Fibroblast of lung (primary cell): ENCODE measurements around the gene SEMA3E. TPM values are rescaled to one million over a fixed set of nuclear protein-coding genes. Genes with fewer than 3 reads are reported as not detected.

Experiments
- DNase-seq, 2 donors: peaks; one replicate each; pipeline versions ENCODE4 v3.0.0 to v3.0.0-alpha.2; 2010; ENCODE audit warnings: low read depth in 2 of 2
- H2AFZ ChIP-seq: 2 replicates; pipeline ENCODE4 v1.5.1; 2012; ENCODE audit warnings: low read length, control low read depth, inconsistent platforms
- H3K27ac ChIP-seq: 2 replicates; pipeline ENCODE4 v1.5.1; 2011; ENCODE audit warnings: low read length, control low read depth; ENCODE audit not compliant: insufficient read depth
- H3K27me3 ChIP-seq: 2 replicates; pipeline ENCODE4 v1.5.1; 2011; ENCODE audit warnings: mild to moderate bottlenecking, low read length; ENCODE audit not compliant: control insufficient read depth, insufficient read depth
- H3K36me3 ChIP-seq: 2 replicates; pipeline ENCODE4 v1.5.1; 2011; ENCODE audit warnings: low read length; ENCODE audit not compliant: control insufficient read depth, insufficient read depth
- H3K4me1 ChIP-seq: 2 replicates; pipeline ENCODE4 v1.5.1; 2011; ENCODE audit warnings: low read length; ENCODE audit not compliant: control insufficient read depth, insufficient read depth; ENCODE audit errors: extremely low read depth
- H3K4me2 ChIP-seq: 2 replicates; pipeline ENCODE4 v1.5.1; 2011; ENCODE audit warnings: low read length, control low read depth; ENCODE audit not compliant: insufficient read depth; ENCODE audit errors: extremely low read depth
- H3K4me3 ChIP-seq, 4 experiments: fragments of 200-600 bp in 1 of 4; sonication (generic) in 1 of 4; replicated peaks in 1 of 4; 2 replicates each; pipeline ENCODE4 v1.5.1; 2011 to 2016; ENCODE audit warnings: low read length in 4 of 4, low read depth in 3 of 4, mild to moderate bottlenecking in 3 of 4, control low read depth in 2 of 4, inconsistent platforms in 1 of 4, mixed read lengths in 1 of 4; ENCODE audit not compliant: insufficient read depth in 1 of 4; ENCODE audit errors: control extremely low read depth in 1 of 4
- H3K79me2 ChIP-seq: 2 replicates; pipeline ENCODE4 v1.5.1; 2012; ENCODE audit warnings: mild to moderate bottlenecking, low read length, inconsistent platforms; ENCODE audit not compliant: control insufficient read depth, insufficient read depth
- H3K9ac ChIP-seq: 2 replicates; pipeline ENCODE4 v1.5.1; 2011; ENCODE audit warnings: mild to moderate bottlenecking, low read length, control low read depth; ENCODE audit not compliant: insufficient read depth
- H3K9me3 ChIP-seq: 2 replicates; pipeline ENCODE4 v1.5.1; 2012; ENCODE audit warnings: low read depth, low read length; ENCODE audit not compliant: control insufficient read depth, insufficient read depth
- H4K20me1 ChIP-seq: 2 replicates; pipeline ENCODE4 v1.5.1; 2011; ENCODE audit warnings: low read length; ENCODE audit not compliant: control insufficient read depth, insufficient read depth; ENCODE audit errors: extremely low read depth
- CTCF ChIP-seq, 2 donors: IDR thresholded peaks in 1 of 2; conservative IDR thresholded peaks in 1 of 2; 1 replicate in 1 of 2; 2 replicates in 1 of 2; pipeline ENCODE4 v1.5.1; 2011 to 2012; ENCODE audit warnings: low read length in 2 of 2, control low read depth in 1 of 2, inconsistent platforms in 1 of 2, low read depth in 1 of 2, mild to moderate bottlenecking in 1 of 2
- EZH2 ChIP-seq: IDR thresholded peaks from 2 replicates; pipeline ENCODE4 v1.5.1; 2012; ENCODE audit warnings: low read length, control low read depth, mild to moderate bottlenecking; ENCODE audit errors: missing control alignments
- polyA plus RNA-seq, 2 donors: library from polyadenylated mRNA; depleted of rRNA in 1 of 2; stranded (reverse) in 1 of 2; unstranded in 1 of 2; fragments of >200 nt; gene quantifications; 2 replicates each; pipeline ENCODE4 v1.2.1, GENCODE V29; 2011 to 2012; ENCODE audit warnings: missing spikeins in 1 of 2
- total RNA-seq: library from RNA; depleted of rRNA; stranded (reverse); fragments of >200 nt; gene quantifications from 2 replicates; pipeline ENCODE4 v1.2.1, GENCODE V29; 2014

Gene SEMA3E
- total and polyA plus RNA-seq, 2 donors (not counting 1 experiment from before 2014, with no cell fraction given): 1.1 to 2.0 TPM

GRCh38 chr7:83514977-83515376 lies 134.0 kb downstream of the SEMA3E start:
- TF ChIP-seq EZH2: no peak
- no peak for TF ChIP-seq CTCF (conservative IDR thresholded peaks at IDR 0.05 in 1 of 2, IDR thresholded peaks at IDR 0.05 in 1 of 2; ENCODE audit: low read depth in 1 of 2, low read length in 2 of 2)
- Histone ChIP-seq H3K9me3 (no peaks in the 10 kb centered on the region), H2AFZ (no peak overlapping the region), H3K4me2 (no peak overlapping the region), H3K79me2 (no peaks in the 10 kb centered on the region), H4K20me1 (no peaks in the 10 kb centered on the region), H3K4me3 (no peak overlapping the region), H3K27me3 (no peaks in the 10 kb centered on the region), H3K36me3 (no peaks in the 10 kb centered on the region), H3K9ac (no peak overlapping the region), H3K4me1 (no peaks in the 10 kb centered on the region), H3K27ac (no peak overlapping the region)
- no peak for DNase-seq

- no peak for DNase-seq
- no peak overlapping the region for H3K9ac ChIP-seq
- no peaks in the 10 kb centered on the region for H3K36me3 ChIP-seq
- no peaks in the 10 kb centered on the region for H3K9me3 ChIP-seq
- no peak overlapping the region for H3K4me3 ChIP-seq
- H3K79me2 ChIP-seq: no peaks in the 10 kb centered on the region
- H2AFZ ChIP-seq: no peak overlapping the region
- TF ChIP-seq CTCF (conservative IDR thresholded peaks at IDR 0.05 in 1 of 2, IDR thresholded peaks at IDR 0.05 in 1 of 2; ENCODE audit: low read depth in 1 of 2, low read length in 2 of 2) (no peak), EZH2 (no peak)
- no peaks in the 10 kb centered on the region for H4K20me1 ChIP-seq
- no peak overlapping the region for H3K4me2 ChIP-seq
- no peaks in the 10 kb centered on the region for H3K4me1 ChIP-seq
- no peak overlapping the region for H3K27ac ChIP-seq
- H3K27me3 ChIP-seq: no peaks in the 10 kb centered on the region
Measured at GRCh38 chr7:83509255-83510021, 139.5 kb downstream of the SEMA3E start.

GRCh38 chr7:83504330-83504729 lies 144.6 kb downstream of the SEMA3E start:
- no peak overlapping the region for H3K9ac ChIP-seq
- H2AFZ ChIP-seq: no peak overlapping the region
- H3K79me2 ChIP-seq: no peaks in the 10 kb centered on the region
- no peak overlapping the region for H3K27ac ChIP-seq
- no peak overlapping the region for H3K4me3 ChIP-seq
- no peaks in the 10 kb centered on the region for H3K9me3 ChIP-seq
- H3K27me3 ChIP-seq: no peaks in the 10 kb centered on the region
- no peaks in the 10 kb centered on the region for H3K4me1 ChIP-seq
- no peak overlapping the region for H3K4me2 ChIP-seq
- no peak for TF ChIP-seq CTCF (conservative IDR thresholded peaks at IDR 0.05 in 1 of 2, IDR thresholded peaks at IDR 0.05 in 1 of 2; ENCODE audit: low read depth in 1 of 2, low read length in 2 of 2)
- TF ChIP-seq EZH2: no peak
- no peaks in the 10 kb centered on the region for H4K20me1 ChIP-seq
- H3K36me3 ChIP-seq: no peaks in the 10 kb centered on the region
- DNase-seq: no peak
